ENCODE data around the gene FAM217A.

The FAM217A gene

GRCh38 chr6:4066029-4066755, 12.7 kb downstream of the FAM217A start:
- peaks cover 14% of the 10 kb centered on the region for H3K36me3 Mint-ChIP-seq
- H3K4me1 Mint-ChIP-seq = no peaks in the 10 kb centered on the region
- no peak overlapping the region for H3K4me3 Mint-ChIP-seq
- peak overlapping the region; percentile 37 for H3K27ac Mint-ChIP-seq
- no peaks in the 10 kb centered on the region for H3K9me3 Mint-ChIP-seq
- ATAC-seq (ENCODE audit: low read depth) (no peak), DNase-seq (ENCODE audit: low spot score in 2 of 2) (no peak)
- H3K27me3 Mint-ChIP-seq = no peaks in the 10 kb centered on the region

DNA sequence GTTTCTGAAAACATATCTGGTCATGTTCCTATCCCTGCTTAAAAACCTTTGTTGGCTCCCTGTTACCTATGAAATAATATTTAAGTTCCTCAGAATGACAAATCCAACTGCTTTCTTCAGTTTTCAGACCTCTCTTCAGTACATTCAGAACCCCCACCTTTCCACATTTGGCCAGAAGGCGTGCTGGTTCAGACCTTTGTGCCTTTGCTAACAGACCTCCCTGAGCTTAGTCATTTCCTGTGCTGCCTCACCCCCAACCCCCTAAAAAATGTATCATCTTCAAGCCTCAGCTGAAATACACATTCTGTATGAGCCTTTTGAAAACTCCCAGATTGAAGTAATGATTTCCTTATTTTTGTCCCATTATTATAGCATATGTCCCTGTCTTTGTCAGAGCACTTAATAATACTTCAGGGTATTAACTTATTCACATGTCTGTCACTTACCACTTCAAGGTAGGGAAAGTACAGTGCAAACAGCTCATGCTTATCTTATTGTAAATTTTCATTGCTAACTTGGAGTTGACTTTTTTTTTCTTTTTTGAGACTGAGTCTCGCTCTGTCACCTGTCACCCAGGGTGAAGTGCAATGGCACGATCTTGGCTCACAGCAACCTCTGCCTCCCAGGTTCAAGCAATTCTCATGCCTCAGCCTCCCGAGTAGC, 19.7 kb downstream of the FAM217A start:
- ATAC-seq (ENCODE audit: low read depth) (no peak), DNase-seq (ENCODE audit: low spot score in 2 of 2) (no peak)
- Mint-ChIP-seq H3K27ac (peak overlapping the region; percentile 23), H3K4me3 (no peak overlapping the region), H3K27me3 (no peaks in the 10 kb centered on the region), H3K36me3 (peaks cover 17% of the 10 kb centered on the region), H3K4me1 (no peaks in the 10 kb centered on the region), H3K9me3 (no peaks in the 10 kb centered on the region)

DNA sequence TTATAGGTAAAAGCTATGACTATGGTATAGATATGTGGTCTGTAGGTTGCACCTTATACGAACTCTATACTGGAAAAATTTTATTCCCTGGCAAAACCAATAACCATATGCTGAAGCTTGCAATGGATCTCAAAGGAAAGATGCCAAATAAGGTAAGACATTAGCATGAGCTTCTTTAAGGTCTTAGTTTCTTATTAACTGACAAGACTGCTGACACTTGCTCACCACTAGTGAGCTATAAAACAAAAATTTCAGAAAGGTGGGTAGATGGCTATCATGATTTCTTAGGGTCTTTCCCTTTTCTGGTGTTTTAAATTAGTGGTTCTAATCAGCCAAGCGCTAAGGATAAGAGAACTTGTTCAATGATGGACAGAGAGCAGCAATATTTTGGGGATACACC, 21.9 kb downstream of the FAM217A start:
- Mint-ChIP-seq H3K36me3 (peaks cover 19% of the 10 kb centered on the region), H3K4me1 (no peaks in the 10 kb centered on the region), H3K9me3 (no peaks in the 10 kb centered on the region), H3K4me3 (no peak overlapping the region), H3K27ac (no peak overlapping the region), H3K27me3 (no peaks in the 10 kb centered on the region)
- DNase-seq (ENCODE audit: low spot score in 2 of 2) (no peak), ATAC-seq (ENCODE audit: low read depth) (no peak)

DNA sequence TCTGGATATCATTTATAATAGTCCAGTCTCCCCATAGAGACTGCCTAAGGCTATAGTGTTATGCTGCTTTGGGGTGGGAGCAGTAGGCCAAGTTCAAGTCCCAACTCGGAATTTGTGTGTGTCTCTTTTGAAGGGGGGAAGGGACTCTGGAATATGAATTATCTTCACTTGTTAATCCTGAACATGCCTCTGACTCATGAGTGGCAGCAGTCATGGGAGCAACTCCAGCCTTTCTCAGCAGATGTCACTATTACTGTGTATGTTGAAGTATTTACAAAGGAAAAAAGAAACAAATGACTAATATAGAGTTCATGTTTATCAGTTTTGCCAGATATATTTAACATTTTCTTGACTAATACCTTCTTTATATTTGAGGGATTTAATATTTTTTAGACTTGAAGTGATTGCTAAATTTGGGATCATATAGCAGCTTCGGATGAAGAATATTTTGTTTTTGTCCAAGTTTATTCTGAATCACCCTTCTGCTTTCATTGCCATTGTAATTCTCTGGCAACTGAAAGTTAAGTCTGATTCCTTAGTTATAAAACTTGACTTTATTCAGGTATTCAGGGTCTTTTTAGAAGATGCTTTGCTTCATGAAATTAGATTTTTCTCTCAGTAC, 23.4 kb downstream of the FAM217A start:
- H3K9me3 Mint-ChIP-seq = no peaks in the 10 kb centered on the region
- ATAC-seq (ENCODE audit: low read depth) = no peak

GRCh38 chr6:4049246-4049645, 29.7 kb downstream of the FAM217A start:
- Mint-ChIP-seq H3K36me3 (peaks cover 25% of the 10 kb centered on the region), H3K27me3 (no peaks in the 10 kb centered on the region), H3K4me3 (no peak overlapping the region), H3K4me1 (no peaks in the 10 kb centered on the region), H3K27ac (no peak overlapping the region), H3K9me3 (no peaks in the 10 kb centered on the region)
- no peak for ATAC-seq (ENCODE audit: low read depth)
- DNase-seq (ENCODE audit: low spot score in 2 of 2) = no peak

More for the DNA sequence above, 23.4 kb downstream of the FAM217A start:
- no peaks in the 10 kb centered on the region for H3K27me3 Mint-ChIP-seq
- H3K27ac Mint-ChIP-seq = no peak overlapping the region
- H3K4me1 Mint-ChIP-seq = no peaks in the 10 kb centered on the region
- no peak overlapping the region for H3K4me3 Mint-ChIP-seq
- peaks cover 22% of the 10 kb centered on the region for H3K36me3 Mint-ChIP-seq
- no peak for DNase-seq (ENCODE audit: low spot score in 2 of 2)

- Mint-ChIP-seq H3K9me3 (no peaks in the 10 kb centered on the region), H3K4me1 (peaks cover 4% of the 10 kb centered on the region), H3K27me3 (no peaks in the 10 kb centered on the region), H3K4me3 (no peak overlapping the region), H3K36me3 (peaks cover 37% of the 10 kb centered on the region), H3K27ac (no peak overlapping the region)
- ATAC-seq (ENCODE audit: low read depth) (no peak), DNase-seq (ENCODE audit: low spot score in 2 of 2) (no peak)
Observed at GRCh38 chr6:4041480-4041879, 37.5 kb downstream of the FAM217A start.

- Mint-ChIP-seq H3K27me3 (no peaks in the 10 kb centered on the region), H3K4me1 (peaks cover 6% of the 10 kb centered on the region), H3K4me3 (no peak overlapping the region), H3K27ac (peak overlapping the region; percentile 32), H3K36me3 (peaks cover 36% of the 10 kb centered on the region), H3K9me3 (no peaks in the 10 kb centered on the region)
- no peak for DNase-seq (ENCODE audit: low spot score in 2 of 2)
- ATAC-seq (ENCODE audit: low read depth) = no peak
Observed at GRCh38 chr6:4039348-4039747, 39.6 kb downstream of the FAM217A start.

DNA sequence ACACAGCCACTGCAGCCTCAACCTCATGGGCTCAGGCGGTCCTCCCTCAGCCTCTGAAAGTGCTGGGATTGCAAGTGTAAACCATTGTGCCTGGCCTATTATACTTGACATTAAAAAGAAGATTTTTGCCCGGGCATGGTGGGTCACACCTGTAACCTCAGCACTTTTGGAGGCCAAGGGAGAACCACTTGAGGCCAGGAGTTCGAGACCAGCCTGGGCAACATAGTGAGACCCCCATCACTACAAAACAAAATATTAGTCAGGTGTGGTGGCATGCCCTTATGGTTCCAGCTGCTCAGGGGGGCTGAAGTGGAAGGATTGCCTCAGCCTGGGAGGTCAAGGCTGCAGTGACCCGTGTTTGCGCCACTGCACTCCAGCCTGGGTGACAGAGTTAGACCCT, 42.4 kb downstream of the FAM217A start:
- Mint-ChIP-seq H3K9me3 (no peaks in the 10 kb centered on the region), H3K4me3 (no peak overlapping the region), H3K27ac (peak overlapping the region; percentile 46), H3K27me3 (no peaks in the 10 kb centered on the region), H3K36me3 (peaks cover 37% of the 10 kb centered on the region), H3K4me1 (peaks cover 15% of the 10 kb centered on the region)
- no peak for DNase-seq (ENCODE audit: low spot score in 2 of 2)
- no peak for ATAC-seq (ENCODE audit: low read depth)

DNA sequence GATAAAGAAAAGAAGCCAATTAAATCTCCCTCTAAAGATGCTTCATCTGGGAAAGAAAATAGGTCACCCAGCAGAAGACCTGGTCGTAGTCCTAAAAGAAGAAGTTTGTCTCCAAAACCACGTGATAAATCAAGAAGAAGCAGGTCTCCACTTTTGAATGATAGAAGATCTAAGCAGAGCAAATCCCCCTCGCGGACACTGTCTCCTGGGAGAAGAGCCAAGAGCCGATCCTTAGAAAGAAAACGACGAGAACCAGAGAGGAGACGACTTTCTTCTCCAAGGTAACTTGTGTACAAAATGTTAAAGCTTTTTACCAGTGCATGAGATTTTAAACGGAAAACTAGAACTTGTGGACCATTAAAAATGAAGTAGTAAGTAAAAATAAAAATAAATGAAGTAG, 46.5 kb downstream of the FAM217A start:
- ATAC-seq (ENCODE audit: low read depth) = no peak
- H3K4me1 Mint-ChIP-seq = peaks cover 33% of the 10 kb centered on the region

DNA sequence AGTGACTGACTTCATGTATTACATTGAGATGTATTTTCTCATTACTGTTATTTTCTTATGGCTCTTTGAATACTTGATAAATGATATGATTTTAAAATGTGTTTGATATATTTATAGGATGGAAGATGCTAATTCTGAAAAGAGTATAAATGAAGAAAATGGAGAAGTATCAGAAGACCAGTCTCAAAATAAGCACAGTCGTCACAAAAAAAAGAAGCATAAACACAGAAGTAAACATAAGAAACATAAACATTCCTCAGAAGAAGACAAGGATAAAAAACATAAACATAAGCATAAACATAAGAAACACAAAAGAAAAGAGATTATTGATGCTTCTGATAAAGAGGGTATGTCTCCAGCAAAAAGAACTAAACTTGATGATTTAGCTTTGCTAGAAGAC, 47.5 kb downstream of the FAM217A start:
- ATAC-seq (ENCODE audit: low read depth) = no peak
- peaks cover 41% of the 10 kb centered on the region for H3K4me1 Mint-ChIP-seq

More for the DNA sequence above, 46.5 kb downstream of the FAM217A start:
- Mint-ChIP-seq H3K27ac (peak overlapping the region; percentile 74), H3K27me3 (no peaks in the 10 kb centered on the region), H3K9me3 (no peaks in the 10 kb centered on the region), H3K36me3 (peaks cover 28% of the 10 kb centered on the region), H3K4me3 (no peak overlapping the region)
- no peak for DNase-seq (ENCODE audit: low spot score in 2 of 2)

DNA sequence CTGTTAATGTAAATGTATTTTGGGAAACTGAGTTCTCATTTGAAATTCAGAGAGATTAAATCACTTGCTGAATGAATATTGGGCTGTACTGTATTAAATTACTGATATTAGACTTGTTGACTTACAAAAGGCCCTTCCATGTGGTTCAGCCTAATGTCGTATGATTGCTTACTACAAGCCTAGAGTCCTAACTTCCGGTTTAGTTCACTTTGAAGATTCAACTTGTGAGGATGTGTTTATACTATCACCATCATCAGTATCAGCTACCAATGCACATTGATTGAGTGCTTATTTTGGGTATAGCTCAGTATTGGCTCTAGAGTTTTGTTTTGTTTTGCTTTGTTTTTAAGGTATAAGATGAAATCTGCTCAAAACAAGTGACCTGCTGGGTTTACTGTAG, 48.3 kb downstream of the FAM217A start:
- Mint-ChIP-seq H3K27ac (peak overlapping the region; percentile 74), H3K27me3 (no peaks in the 10 kb centered on the region), H3K9me3 (no peaks in the 10 kb centered on the region), H3K4me3 (no peak overlapping the region), H3K36me3 (peaks cover 27% of the 10 kb centered on the region), H3K4me1 (peaks cover 41% of the 10 kb centered on the region)
- no peak for DNase-seq (ENCODE audit: low spot score in 2 of 2)
- ATAC-seq (ENCODE audit: low read depth) = peak; percentile 35

More for the DNA sequence above, 47.5 kb downstream of the FAM217A start:
- Mint-ChIP-seq H3K27ac (peak overlapping the region; percentile 74), H3K36me3 (peaks cover 27% of the 10 kb centered on the region), H3K4me3 (no peak overlapping the region), H3K9me3 (no peaks in the 10 kb centered on the region), H3K27me3 (no peaks in the 10 kb centered on the region)
- DNase-seq (ENCODE audit: low spot score in 2 of 2) = no peak

- Mint-ChIP-seq H3K9me3 (no peaks in the 10 kb centered on the region), H3K36me3 (peaks cover 25% of the 10 kb centered on the region), H3K27me3 (no peaks in the 10 kb centered on the region), H3K4me1 (peaks cover 39% of the 10 kb centered on the region), H3K27ac (peak overlapping the region; percentile 28), H3K4me3 (no peak overlapping the region)
- DNase-seq (ENCODE audit: low spot score in 2 of 2) = no peak
- ATAC-seq (ENCODE audit: low read depth) = no peak
Observed at GRCh38 chr6:4029687-4030086, 49.2 kb downstream of the FAM217A start.

DNA sequence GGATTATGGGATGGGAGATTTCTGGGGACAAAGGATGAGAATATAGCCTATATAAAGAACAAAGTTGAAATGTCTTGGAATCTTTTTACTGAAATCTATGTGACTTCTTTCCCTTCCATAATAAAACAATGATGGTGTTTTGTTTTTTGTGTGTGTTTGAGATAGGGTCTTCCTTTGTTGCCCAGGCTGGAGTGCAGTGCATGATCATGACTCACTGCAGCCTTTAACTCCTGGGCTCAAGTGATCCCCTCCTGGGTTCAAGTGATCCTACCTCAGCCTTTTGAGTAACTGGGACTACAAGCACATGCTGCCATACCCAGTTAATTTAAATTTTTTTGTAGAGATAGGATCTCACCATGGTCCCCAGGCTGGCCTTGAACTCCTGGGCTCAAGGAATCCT, 50.9 kb downstream of the FAM217A start:
- Mint-ChIP-seq H3K4me1 (peaks cover 43% of the 10 kb centered on the region), H3K36me3 (peaks cover 28% of the 10 kb centered on the region), H3K9me3 (no peaks in the 10 kb centered on the region), H3K4me3 (no peak overlapping the region), H3K27ac (no peak overlapping the region), H3K27me3 (no peaks in the 10 kb centered on the region)
- no peak for ATAC-seq (ENCODE audit: low read depth)
- DNase-seq (ENCODE audit: low spot score in 2 of 2) = no peak

DNA sequence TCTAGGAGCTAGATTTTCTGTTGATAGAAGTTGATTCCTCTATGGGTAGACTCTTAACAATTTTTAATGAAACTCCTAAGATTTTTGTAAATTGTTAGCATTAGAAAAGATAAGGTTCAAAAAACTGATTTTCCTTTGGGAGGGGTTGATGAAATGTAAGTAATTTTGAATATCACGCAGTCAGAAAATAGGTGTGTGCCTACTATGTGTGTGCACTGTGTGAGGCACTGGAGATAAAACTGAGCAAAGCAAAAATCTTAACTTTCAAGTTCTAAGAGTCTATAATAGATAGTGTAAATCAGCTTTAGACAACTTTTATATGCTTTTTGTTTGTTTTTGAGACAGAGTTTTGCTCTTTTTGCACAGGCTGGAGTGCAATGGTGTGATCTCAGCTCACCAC, 53.3 kb downstream of the FAM217A start:
- peaks cover 14% of the 10 kb centered on the region for H3K36me3 Mint-ChIP-seq
- no peak for DNase-seq (ENCODE audit: low spot score in 2 of 2)
- no peak for ATAC-seq (ENCODE audit: low read depth)
- no peak overlapping the region for H3K27ac Mint-ChIP-seq
- no peaks in the 10 kb centered on the region for H3K9me3 Mint-ChIP-seq
- H3K4me1 Mint-ChIP-seq = peaks cover 35% of the 10 kb centered on the region
- no peak overlapping the region for H3K4me3 Mint-ChIP-seq
- H3K27me3 Mint-ChIP-seq = no peaks in the 10 kb centered on the region
